PFSK-1 (cell line): ENCODE data around the gene SALL1.

Experiments used
- FOXP2 ChIP-seq: optimal IDR thresholded peaks from 2 replicates; pipeline ENCODE3; 2011; ENCODE audit warnings: borderline replicate concordance, control low read depth, inconsistent platforms; ENCODE audit not compliant: insufficient read depth; ENCODE audit errors: extremely low read length, extremely low read depth
- POLR2AphosphoS5 ChIP-seq: IDR thresholded peaks from 2 replicates; pipeline ENCODE4 v1.6.1; 2012; ENCODE audit warnings: low read depth, mild to moderate bottlenecking, control low read depth, low read length, moderate library complexity
- SIN3A ChIP-seq: IDR thresholded peaks from 2 replicates; pipeline ENCODE4 v1.6.1; 2012; ENCODE audit warnings: mild to moderate bottlenecking, low read length, moderate library complexity, borderline replicate concordance; ENCODE audit not compliant: insufficient read depth
- TAF1 ChIP-seq: IDR thresholded peaks from 2 replicates; pipeline ENCODE4 v1.6.1; 2012; ENCODE audit warnings: low read length, control low read depth, borderline replicate concordance; ENCODE audit not compliant: insufficient read depth
- TF ChIP-seq, protein P1 (sequence below), 2 experiments: IDR thresholded peaks; 2 replicates each; pipeline versions ENCODE4 v1.6.1 to v1.8.0; 2011 to 2012; ENCODE audit warnings: low read depth in 2 of 2, low read length in 2 of 2, control low read depth in 1 of 2, inconsistent platforms in 1 of 2, mild to moderate bottlenecking in 1 of 2, moderate library complexity in 1 of 2; ENCODE audit not compliant: insufficient read depth in 1 of 2

The SALL1 gene

DNA sequence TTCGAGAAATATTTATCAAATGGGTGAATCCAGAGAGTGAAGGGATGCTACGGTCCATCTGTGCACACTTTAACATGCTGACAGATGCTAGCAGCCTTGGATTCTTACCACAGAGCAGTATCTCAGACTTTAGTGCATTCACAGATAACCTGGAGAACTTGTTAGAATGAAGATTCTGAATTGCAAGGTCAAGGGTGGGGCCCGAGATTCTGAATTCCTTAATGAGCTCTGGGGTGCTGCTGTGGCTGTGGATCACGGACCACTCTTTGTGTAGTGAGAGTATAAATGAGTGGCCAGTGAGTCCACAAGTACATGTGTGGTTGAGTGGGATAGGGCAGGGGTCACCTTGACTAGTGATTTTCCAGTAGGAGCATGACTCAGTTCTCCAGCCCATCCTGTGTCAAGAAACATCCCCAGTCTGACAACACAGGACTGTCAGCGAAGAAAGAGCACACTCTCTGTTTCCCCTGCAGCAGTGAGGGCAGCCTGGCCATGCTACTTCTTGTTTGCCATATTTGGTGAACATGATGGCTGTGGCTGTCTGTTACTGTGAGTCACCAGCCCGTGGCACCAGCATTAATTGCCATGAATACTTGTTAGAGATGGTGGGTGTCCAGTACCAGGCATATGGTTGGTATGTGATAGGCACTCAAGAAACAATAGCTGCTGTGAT lies 13.0 kb upstream of the SALL1 start:
- TF ChIP-seq FOXP2 (no peak), TAF1 (no peak), SIN3A (no peak), POLR2AphosphoS5 (no peak)
- TF ChIP-seq, protein P1, sequence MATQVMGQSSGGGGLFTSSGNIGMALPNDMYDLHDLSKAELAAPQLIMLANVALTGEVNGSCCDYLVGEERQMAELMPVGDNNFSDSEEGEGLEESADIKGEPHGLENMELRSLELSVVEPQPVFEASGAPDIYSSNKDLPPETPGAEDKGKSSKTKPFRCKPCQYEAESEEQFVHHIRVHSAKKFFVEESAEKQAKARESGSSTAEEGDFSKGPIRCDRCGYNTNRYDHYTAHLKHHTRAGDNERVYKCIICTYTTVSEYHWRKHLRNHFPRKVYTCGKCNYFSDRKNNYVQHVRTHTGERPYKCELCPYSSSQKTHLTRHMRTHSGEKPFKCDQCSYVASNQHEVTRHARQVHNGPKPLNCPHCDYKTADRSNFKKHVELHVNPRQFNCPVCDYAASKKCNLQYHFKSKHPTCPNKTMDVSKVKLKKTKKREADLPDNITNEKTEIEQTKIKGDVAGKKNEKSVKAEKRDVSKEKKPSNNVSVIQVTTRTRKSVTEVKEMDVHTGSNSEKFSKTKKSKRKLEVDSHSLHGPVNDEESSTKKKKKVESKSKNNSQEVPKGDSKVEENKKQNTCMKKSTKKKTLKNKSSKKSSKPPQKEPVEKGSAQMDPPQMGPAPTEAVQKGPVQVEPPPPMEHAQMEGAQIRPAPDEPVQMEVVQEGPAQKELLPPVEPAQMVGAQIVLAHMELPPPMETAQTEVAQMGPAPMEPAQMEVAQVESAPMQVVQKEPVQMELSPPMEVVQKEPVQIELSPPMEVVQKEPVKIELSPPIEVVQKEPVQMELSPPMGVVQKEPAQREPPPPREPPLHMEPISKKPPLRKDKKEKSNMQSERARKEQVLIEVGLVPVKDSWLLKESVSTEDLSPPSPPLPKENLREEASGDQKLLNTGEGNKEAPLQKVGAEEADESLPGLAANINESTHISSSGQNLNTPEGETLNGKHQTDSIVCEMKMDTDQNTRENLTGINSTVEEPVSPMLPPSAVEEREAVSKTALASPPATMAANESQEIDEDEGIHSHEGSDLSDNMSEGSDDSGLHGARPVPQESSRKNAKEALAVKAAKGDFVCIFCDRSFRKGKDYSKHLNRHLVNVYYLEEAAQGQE (IDR thresholded peaks at IDR 0.05; ENCODE audit: insufficient read depth in 1 of 2, low read depth in 2 of 2, low read length in 2 of 2), result no peak

DNA sequence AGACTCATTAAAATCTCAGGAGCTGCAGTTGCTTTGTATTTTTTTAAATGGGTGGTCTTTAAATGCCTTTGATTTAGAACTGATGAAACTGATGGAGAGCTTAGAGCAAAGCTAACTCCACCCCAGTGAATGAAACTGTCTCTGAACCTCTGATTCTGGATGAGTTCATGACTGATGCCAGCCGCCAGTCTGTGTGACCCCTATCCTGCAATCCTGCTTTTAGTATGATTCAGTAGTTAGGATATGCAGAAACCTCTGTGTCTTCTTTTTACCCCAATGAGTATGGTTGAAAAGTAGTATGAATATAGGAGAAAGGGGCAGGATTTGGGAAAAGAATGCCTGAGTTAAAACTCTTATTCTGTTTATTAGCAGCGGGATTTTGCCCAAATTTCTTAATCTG lies 12.3 kb upstream of the SALL1 start:
- TF ChIP-seq SIN3A (no peak), TAF1 (no peak), POLR2AphosphoS5 (no peak), FOXP2 (no peak)
- TF ChIP-seq, protein P1 (IDR thresholded peaks at IDR 0.05; ENCODE audit: insufficient read depth in 1 of 2, low read depth in 2 of 2, low read length in 2 of 2), result no peak

DNA sequence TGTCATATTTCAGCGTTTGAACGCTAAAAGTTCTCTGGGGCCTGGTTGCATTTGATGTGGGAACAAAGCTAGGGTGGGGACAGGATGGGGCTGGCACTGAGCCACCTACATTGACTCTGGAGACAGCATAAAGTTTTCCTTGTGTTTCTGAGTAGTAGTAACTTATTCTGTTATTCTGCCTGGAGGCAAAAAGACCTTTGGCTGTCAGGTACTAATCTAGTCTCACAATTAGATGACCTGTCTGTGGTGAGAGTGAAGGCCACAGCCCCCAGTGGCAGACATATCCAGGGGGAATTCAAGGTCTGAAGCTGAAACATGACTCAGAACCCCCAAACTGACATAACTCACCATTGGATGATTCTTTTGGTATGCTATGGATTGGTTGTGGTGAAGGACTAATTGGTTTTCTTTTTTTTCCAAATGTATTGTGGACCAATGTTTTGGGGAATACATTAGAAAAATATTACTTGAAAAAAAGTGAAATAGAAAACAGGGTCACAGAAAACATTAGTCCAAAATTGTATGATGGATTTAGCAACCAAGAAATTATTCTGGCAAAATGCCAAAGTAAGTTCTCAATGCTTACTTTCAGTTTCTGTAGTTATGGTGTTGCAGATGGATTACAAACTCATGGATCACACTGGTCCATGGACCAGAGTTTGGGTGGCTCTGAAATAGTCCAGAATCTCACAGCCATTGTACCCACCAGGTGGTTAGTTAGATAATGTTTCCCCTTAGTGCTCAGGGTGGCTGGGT lies 10.5 kb upstream of the SALL1 start:
- no peak for TF ChIP-seq SIN3A
- no peak for TF ChIP-seq TAF1
- TF ChIP-seq FOXP2, result no peak
- TF ChIP-seq POLR2AphosphoS5, result no peak
- TF ChIP-seq, protein P1 (IDR thresholded peaks at IDR 0.05; ENCODE audit: insufficient read depth in 1 of 2, low read depth in 2 of 2, low read length in 2 of 2), result no peak

DNA sequence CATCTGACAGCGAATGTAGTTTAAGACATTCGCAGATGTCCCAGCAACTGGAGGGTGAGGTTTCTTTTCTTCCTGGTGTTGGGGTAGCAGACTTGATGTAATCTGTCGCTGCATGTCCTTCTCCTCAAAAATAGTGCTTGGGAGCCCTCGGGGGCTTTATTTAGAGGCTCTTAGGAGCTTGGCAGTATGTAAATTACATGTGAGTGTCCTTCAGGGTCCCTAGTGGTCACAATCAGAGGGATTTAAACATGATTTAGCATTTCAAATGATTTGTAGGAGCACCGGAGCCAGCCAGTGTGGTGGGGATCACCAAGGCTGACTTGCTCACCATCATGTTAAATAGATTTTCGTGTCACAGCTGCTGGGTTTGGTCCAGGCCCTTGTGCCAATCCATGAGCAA lies 8.8 kb upstream of the SALL1 start:
- TF ChIP-seq FOXP2 (no peak), SIN3A (no peak), POLR2AphosphoS5 (no peak), TAF1 (no peak)
- TF ChIP-seq, protein P1 (IDR thresholded peaks at IDR 0.05; ENCODE audit: insufficient read depth in 1 of 2, low read depth in 2 of 2, low read length in 2 of 2), result no peak

DNA sequence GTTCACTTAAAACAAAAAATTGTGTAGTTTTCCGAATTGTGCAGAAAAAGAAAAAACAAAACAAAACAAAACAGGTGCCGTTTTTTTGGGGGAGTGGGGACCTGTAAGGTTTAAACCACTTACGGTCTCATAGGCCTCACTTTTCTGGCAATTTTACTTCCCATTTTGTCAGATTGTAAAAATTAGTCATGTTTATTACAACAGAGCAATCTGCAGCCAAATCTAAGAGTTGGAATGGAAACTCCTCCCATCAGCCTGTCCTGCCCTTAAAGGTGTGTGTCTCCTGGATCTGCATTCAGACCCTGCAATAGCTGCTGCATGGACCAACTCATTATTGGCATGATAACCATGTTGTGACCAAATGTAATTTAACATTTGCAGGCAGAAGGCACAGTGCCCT lies 8.2 kb upstream of the SALL1 start:
- TF ChIP-seq POLR2AphosphoS5 (no peak), SIN3A (no peak), TAF1 (no peak), FOXP2 (no peak)
- TF ChIP-seq, protein P1 (IDR thresholded peaks at IDR 0.05; ENCODE audit: insufficient read depth in 1 of 2, low read depth in 2 of 2, low read length in 2 of 2), result no peak
